Spleen (tissue), 7 donors: ENCODE measurements around the gene PLPP1.

Source experiments
- CTCF ChIP-seq, 11 experiments: fragments of 200-600 bp in 7 of 11; fragments of 450-650 bp in 4 of 11; sonication (generic) in 4 of 11; IDR thresholded peaks in 8 of 11; conservative IDR thresholded peaks in 3 of 11; 1 replicate in 7 of 11; 2 replicates in 4 of 11; pipeline versions ENCODE4 v1.4.0 to v1.8.0; 2016 to 2021; ENCODE audit warnings: antibody characterized with exemption in 11 of 11, inconsistent platforms in 4 of 11, mild to moderate bottlenecking in 1 of 11
- POLR2AphosphoS5 ChIP-seq, 3 donors: sonication (generic); formaldehyde crosslinking; IDR thresholded peaks; one replicate each; pipeline ENCODE4 v1.5.1; 2017; ENCODE audit warnings: antibody characterized with exemption in 3 of 3
- donor health status: DM: no; HTN: no; CAD: no; lungs with moderate emphysema.
- donor health status: DM: no; HTN: no; CAD: no.
- donor health status: DM: no; HTN: no; CAD: no.

- no peak for TF ChIP-seq CTCF (IDR thresholded peaks at IDR 0.05 in 8 of 11, conservative IDR thresholded peaks at IDR 0.05 in 3 of 11)
- no peak for TF ChIP-seq POLR2AphosphoS5 (IDR thresholded peaks at IDR 0.05)
Measured at GRCh38 chr5:55580042-55580441, 45.3 kb upstream of the PLPP1 start.
